Measurements from ENCODE around the gene GABARAP. TPM values are rescaled to one million over a fixed set of nuclear protein-coding genes. Genes with fewer than 3 reads are reported as not detected.

GABARAP gene
- total RNA-seq, 1 experiment from 2014 or later: 188 TPM

DNA sequence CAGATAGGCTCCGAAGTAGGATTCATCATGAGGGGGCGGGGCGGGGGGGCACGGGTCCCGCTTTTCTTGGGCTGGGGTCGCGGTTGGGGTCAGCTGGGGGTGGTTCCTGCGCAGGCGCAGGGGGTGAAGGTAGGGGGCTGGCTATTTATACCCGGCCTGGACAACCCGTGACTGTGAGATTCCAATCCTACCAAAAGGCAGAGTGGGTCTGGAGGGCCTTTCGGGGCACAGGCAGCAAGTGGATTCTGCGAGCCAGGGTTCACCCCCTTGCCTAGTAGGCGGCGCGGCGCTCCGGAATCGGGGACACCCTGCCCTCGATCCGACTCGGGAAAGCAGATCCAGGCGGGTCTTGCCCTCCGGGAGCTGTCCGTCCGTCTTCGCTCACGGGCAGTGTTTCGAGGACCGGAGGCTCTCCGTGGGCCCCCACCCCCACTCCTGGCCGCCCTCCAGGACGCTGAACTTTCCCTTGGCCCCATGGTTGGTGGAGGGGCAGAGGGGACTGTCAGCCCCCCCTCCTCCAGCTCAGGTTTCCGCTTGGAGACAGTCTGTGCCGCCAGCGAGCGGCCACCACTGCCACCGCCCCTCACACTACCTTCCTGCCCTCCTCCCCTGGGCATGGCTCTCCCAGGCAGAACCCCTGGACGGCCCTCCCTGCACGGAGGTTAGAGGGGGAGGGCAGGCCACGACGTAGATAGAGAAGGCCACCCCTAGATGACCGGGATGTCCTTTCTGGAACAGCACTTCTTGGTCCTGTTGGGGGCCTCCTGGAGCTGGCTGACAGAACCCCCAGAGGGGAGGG is 39.9 kb upstream of the GABARAP start:
- no peak for DNase-seq
- TF ChIP-seq, protein P1, sequence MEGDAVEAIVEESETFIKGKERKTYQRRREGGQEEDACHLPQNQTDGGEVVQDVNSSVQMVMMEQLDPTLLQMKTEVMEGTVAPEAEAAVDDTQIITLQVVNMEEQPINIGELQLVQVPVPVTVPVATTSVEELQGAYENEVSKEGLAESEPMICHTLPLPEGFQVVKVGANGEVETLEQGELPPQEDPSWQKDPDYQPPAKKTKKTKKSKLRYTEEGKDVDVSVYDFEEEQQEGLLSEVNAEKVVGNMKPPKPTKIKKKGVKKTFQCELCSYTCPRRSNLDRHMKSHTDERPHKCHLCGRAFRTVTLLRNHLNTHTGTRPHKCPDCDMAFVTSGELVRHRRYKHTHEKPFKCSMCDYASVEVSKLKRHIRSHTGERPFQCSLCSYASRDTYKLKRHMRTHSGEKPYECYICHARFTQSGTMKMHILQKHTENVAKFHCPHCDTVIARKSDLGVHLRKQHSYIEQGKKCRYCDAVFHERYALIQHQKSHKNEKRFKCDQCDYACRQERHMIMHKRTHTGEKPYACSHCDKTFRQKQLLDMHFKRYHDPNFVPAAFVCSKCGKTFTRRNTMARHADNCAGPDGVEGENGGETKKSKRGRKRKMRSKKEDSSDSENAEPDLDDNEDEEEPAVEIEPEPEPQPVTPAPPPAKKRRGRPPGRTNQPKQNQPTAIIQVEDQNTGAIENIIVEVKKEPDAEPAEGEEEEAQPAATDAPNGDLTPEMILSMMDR (IDR thresholded peaks at IDR 0.05; ENCODE audit: unreplicated experiment): no peak
- no TSS peak for BruUV-seq (replicated peaks)
- Mint-ChIP-seq H3K27me3 (ENCODE audit: unreplicated experiment) (peaks cover 27% of the 10 kb centered on the region), H3K4me3 (ENCODE audit: low read depth, unreplicated experiment) (peak overlapping the region; percentile 75), H3K9me3 (ENCODE audit: low read depth, unreplicated experiment) (no peaks in the 10 kb centered on the region), H3K27ac (ENCODE audit: unreplicated experiment) (no peak overlapping the region), H3K36me3 (ENCODE audit: insufficient read depth, unreplicated experiment) (peaks cover 14% of the 10 kb centered on the region), H3K4me1 (ENCODE audit: low read depth, unreplicated experiment) (peaks cover 16% of the 10 kb centered on the region)
- intact Hi-C loops (cut with micrococcal nuclease; ENCODE audit: unreplicated experiment): loop anchor here (2.0 kb wide), 1 partner anchor 13 kb away; the partner anchor contains the start of gene YBX2
- CTCF ChIA-PET: no interaction called here

DNA sequence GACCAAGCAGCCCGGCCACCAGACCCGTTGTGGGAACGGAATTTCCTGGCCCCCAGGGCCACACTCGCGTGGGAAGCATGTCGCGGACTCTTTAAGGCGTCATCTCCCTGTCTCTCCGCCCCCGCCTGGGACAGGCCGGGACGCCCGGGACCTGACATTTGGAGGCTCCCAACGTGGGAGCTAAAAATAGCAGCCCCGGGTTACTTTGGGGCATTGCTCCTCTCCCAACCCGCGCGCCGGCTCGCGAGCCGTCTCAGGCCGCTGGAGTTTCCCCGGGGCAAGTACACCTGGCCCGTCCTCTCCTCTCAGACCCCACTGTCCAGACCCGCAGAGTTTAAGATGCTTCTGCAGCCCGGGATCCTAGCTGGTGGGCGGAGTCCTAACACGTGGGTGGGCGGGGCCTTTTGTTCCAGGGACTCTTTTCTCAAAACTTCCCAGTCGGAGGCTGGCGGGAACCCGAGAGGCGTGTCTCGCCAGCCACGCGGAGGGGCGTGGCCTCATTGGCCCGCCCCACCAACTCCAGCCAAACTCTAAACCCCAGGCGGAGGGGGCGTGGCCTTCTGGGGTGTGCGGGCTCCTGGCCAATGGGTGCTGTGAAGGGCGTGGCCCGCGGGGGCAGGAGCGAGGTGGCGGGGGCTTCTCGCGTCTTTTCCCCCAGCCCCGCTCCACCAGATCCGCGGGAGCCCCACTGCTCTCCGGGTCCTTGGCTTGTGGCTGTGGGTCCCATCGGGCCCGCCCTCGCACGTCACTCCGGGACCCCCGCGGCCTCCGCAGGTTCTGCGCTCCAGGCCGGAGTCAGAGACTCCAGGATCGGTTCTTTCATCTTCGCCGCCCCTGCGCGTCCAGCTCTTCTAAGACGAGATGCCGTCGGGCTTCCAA is 39.1 kb upstream of the GABARAP start, which contains the start of gene SLC2A4:
Gene SLC2A4 (plus strand): TSS at position 645 of the 879 bp plus-strand sequence. CDS start 217 bp downstream, at position 862.
- H3K27ac Mint-ChIP-seq (ENCODE audit: unreplicated experiment): no peak within 1 kb of the TSS
- peak within 1 kb of the TSS; percentile 75 for H3K4me3 Mint-ChIP-seq (ENCODE audit: low read depth, unreplicated experiment)
- H3K36me3 Mint-ChIP-seq (ENCODE audit: insufficient read depth, unreplicated experiment): peaks cover 14% of the 10 kb centered on the region
- H3K27me3 Mint-ChIP-seq (ENCODE audit: unreplicated experiment): peaks cover 19% of the 10 kb centered on the region
- BruUV-seq (replicated peaks): no TSS peak
- peak; percentile 91 for DNase-seq
- H3K4me1 Mint-ChIP-seq (ENCODE audit: low read depth, unreplicated experiment): peaks cover 16% of the 10 kb centered on the region
- TF ChIP-seq, protein P1 (IDR thresholded peaks at IDR 0.05; ENCODE audit: unreplicated experiment): no peak
- CTCF ChIA-PET: interaction anchor here (0.6 to 2.9 kb wide), 6 partner anchors 9 to 279 kb away, joined by 3 to 14 read pairs (median 3); partner anchors contain the start of gene PHF23
- H3K9me3 Mint-ChIP-seq (ENCODE audit: low read depth, unreplicated experiment): no peaks in the 10 kb centered on the region
- intact Hi-C loops (cut with micrococcal nuclease; ENCODE audit: unreplicated experiment): loop anchor here (2.0 kb wide), 1 partner anchor 13 kb away; the partner anchor contains the start of gene YBX2

DNA sequence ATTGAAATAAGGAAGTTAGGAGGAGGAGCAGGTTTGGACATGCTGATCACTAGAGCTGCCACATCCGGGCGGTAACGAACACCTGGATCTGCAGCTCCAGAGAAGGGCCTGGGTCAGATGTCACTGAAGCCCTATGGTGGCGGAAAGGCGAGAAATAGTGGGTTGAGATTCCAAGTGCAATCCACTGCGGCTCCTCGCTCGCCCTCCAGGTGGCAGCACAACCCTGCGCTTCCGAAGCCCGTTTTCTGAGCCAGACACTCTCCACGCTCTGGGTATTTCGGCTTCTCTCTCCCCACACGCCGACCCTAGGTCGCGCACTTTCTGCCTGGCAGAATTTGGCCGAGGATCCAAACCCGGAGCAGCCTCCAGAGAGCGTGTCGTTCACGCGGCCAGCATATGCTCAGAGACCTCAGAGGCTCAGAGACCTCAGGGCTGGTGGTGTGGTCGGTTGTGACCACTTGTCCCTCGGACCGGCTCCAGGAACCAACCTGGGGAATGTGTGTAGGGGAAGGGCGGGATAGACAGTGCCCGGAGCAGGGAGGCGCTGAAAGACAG is 38.3 kb upstream of the GABARAP start:
- Mint-ChIP-seq H3K36me3 (ENCODE audit: insufficient read depth, unreplicated experiment) (peaks cover 14% of the 10 kb centered on the region), H3K27me3 (ENCODE audit: unreplicated experiment) (peaks cover 14% of the 10 kb centered on the region), H3K27ac (ENCODE audit: unreplicated experiment) (no peak overlapping the region), H3K4me3 (ENCODE audit: low read depth, unreplicated experiment) (peak overlapping the region; percentile 75), H3K9me3 (ENCODE audit: low read depth, unreplicated experiment) (no peaks in the 10 kb centered on the region), H3K4me1 (ENCODE audit: low read depth, unreplicated experiment) (peaks cover 16% of the 10 kb centered on the region)
- peak; percentile 77 for DNase-seq
- BruUV-seq (replicated peaks): no TSS peak
- TF ChIP-seq, protein P1 (IDR thresholded peaks at IDR 0.05; ENCODE audit: unreplicated experiment): peak; percentile 81
- CTCF ChIA-PET: interaction anchor here (0.5 to 2.9 kb wide), 5 partner anchors 16 to 280 kb away, joined by 3 to 14 read pairs (median 3); no protein-coding TSS in a partner anchor
- intact Hi-C loops (cut with micrococcal nuclease; ENCODE audit: unreplicated experiment): loop anchor here (1.0 to 2.0 kb wide), 2 partner anchors 14 to 66 kb away; partner anchors contain the start of gene YBX2

DNA sequence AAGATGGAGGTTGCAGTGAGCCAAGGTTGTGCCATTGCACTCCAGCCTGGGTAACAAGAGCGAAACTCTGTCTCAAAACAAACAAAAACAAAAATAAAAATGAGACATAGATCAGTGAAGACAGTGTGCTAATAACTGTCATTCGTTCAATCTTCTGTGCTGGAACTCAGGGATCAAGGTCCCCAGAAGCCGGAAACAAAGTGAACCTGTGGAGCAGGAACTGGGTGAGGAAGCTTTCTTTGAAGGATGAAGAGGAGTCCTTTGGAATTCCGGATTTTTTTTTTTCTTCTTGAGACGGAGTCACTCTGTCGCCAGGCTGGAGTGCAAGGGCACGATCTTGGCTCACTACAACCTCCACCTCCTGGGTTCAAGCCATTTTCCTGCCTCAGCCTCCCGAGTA is 37.2 kb upstream of the GABARAP start:
- Mint-ChIP-seq H3K27ac (ENCODE audit: unreplicated experiment) (no peak overlapping the region), H3K27me3 (ENCODE audit: unreplicated experiment) (peaks cover 14% of the 10 kb centered on the region), H3K4me3 (ENCODE audit: low read depth, unreplicated experiment) (peak overlapping the region; percentile 75), H3K9me3 (ENCODE audit: low read depth, unreplicated experiment) (no peaks in the 10 kb centered on the region), H3K4me1 (ENCODE audit: low read depth, unreplicated experiment) (peaks cover 16% of the 10 kb centered on the region), H3K36me3 (ENCODE audit: insufficient read depth, unreplicated experiment) (peaks cover 14% of the 10 kb centered on the region)
- CTCF ChIA-PET: interaction anchor here (2.9 kb wide), 1 partner anchor 17 kb away, joined by 14 read pairs; no protein-coding TSS in a partner anchor
- intact Hi-C loops (cut with micrococcal nuclease; ENCODE audit: unreplicated experiment): no loop called here
- no TSS peak for BruUV-seq (replicated peaks)
- TF ChIP-seq, protein P1 (IDR thresholded peaks at IDR 0.05; ENCODE audit: unreplicated experiment): no peak
- DNase-seq: no peak

Measured in Calu3 (cell line).